ENCODE data around the gene C10orf90.

C10orf90 gene

GRCh38 chr10:126549344-126549743 is 121.1 kb downstream of the C10orf90 start:
- no peak for DNase-seq (ENCODE audit: low read depth, low spot score)

GRCh38 chr10:126544565-126544964 is 125.9 kb downstream of the C10orf90 start:
- DNase-seq (ENCODE audit: low read depth, low spot score), result no peak

GRCh38 chr10:126538439-126539135 is 131.9 kb downstream of the C10orf90 start:
- DNase-seq (ENCODE audit: low read depth, low spot score), result no peak

GRCh38 chr10:126536656-126537055 is 133.8 kb downstream of the C10orf90 start:
- no peak for DNase-seq (ENCODE audit: low read depth, low spot score)

- DNase-seq (ENCODE audit: low read depth, low spot score), result peak; percentile 30
These were observed 134.3 kb downstream of the C10orf90 start for GRCh38 chr10:126536148-126536547.

- no peak for DNase-seq (ENCODE audit: low read depth, low spot score)
These were observed 136.8 kb downstream of the C10orf90 start for GRCh38 chr10:126533644-126534043.

GRCh38 chr10:126528315-126528835 is 142.1 kb downstream of the C10orf90 start:
- DNase-seq (ENCODE audit: low read depth, low spot score), result no peak

- DNase-seq (ENCODE audit: low read depth, low spot score), result no peak
These were observed 142.7 kb downstream of the C10orf90 start for GRCh38 chr10:126527645-126528314.

GRCh38 chr10:126525326-126525725 is 145.2 kb downstream of the C10orf90 start:
- no peak for DNase-seq (ENCODE audit: low read depth, low spot score)

- DNase-seq (ENCODE audit: low read depth, low spot score), result no peak
These were observed 146.0 kb downstream of the C10orf90 start for GRCh38 chr10:126524526-126524925.

- no peak for DNase-seq (ENCODE audit: low read depth, low spot score)
These were observed 147.4 kb downstream of the C10orf90 start for GRCh38 chr10:126523071-126523470.

GRCh38 chr10:126521399-126521798 is 149.1 kb downstream of the C10orf90 start:
- no peak for DNase-seq (ENCODE audit: low read depth, low spot score)

GRCh38 chr10:126520751-126521317 is 149.7 kb downstream of the C10orf90 start:
- DNase-seq (ENCODE audit: low read depth, low spot score), result no peak

- DNase-seq (ENCODE audit: low read depth, low spot score), result no peak
These were observed 150.5 kb downstream of the C10orf90 start for GRCh38 chr10:126519992-126520391.

- no peak for DNase-seq (ENCODE audit: low read depth, low spot score)
These were observed 151.3 kb downstream of the C10orf90 start for GRCh38 chr10:126519185-126519584.

GRCh38 chr10:126518218-126519080 is 152.0 kb downstream of the C10orf90 start:
- peak; percentile 70 for DNase-seq (ENCODE audit: low read depth, low spot score)

- no peak for DNase-seq (ENCODE audit: low read depth, low spot score)
These were observed 154.0 kb downstream of the C10orf90 start for GRCh38 chr10:126516515-126516914.

- no peak for DNase-seq (ENCODE audit: low read depth, low spot score)
These were observed 158.5 kb downstream of the C10orf90 start for GRCh38 chr10:126511917-126512479.

GRCh38 chr10:126509182-126509581 is 161.3 kb downstream of the C10orf90 start:
- DNase-seq (ENCODE audit: low read depth, low spot score), result no peak

- DNase-seq (ENCODE audit: low read depth, low spot score), result no peak
These were observed 161.9 kb downstream of the C10orf90 start for GRCh38 chr10:126508535-126509040.

- DNase-seq (ENCODE audit: low read depth, low spot score), result no peak
These were observed 165.8 kb downstream of the C10orf90 start for GRCh38 chr10:126504761-126505112.

Measured in ELF-1 (cell line).